ENCODE measurements around the gene ZNF792.

Gene ZNF792

GRCh38 chr19:34932494-34932893 is 31.5 kb downstream of the ZNF792 start:
- H4K8ac ChIP-seq (ENCODE audit: low read depth, low read length) = no peak overlapping the region
- H4K91ac ChIP-seq (ENCODE audit: low read depth, low read length) = no peak overlapping the region
- no peak overlapping the region for H3K4ac ChIP-seq (ENCODE audit: low read depth, low read length)
- H2BK5ac ChIP-seq (ENCODE audit: low read depth, low read length, poor library complexity) = no peak overlapping the region
- no peak overlapping the region for H2AFZ ChIP-seq (ENCODE audit: insufficient read depth, low read length, poor library complexity)
- no peaks in the 10 kb centered on the region for H3K79me1 ChIP-seq (ENCODE audit: low read length)
- H2BK12ac ChIP-seq (ENCODE audit: low read length) = no peak overlapping the region
- H3K4me2 ChIP-seq (ENCODE audit: low read length) = no peak overlapping the region
- no peak overlapping the region for H3K14ac ChIP-seq (ENCODE audit: low read length)
- H3K4me3 ChIP-seq (ENCODE audit: low read depth, low read length) = no peak overlapping the region
- H3K27ac ChIP-seq (ENCODE audit: low read depth, low read length) = no peak overlapping the region
- H3K27me3 ChIP-seq (ENCODE audit: insufficient read depth, low read length) = no peaks in the 10 kb centered on the region
- no peaks in the 10 kb centered on the region for H3K4me1 ChIP-seq (ENCODE audit: control insufficient read depth in 1 of 2, insufficient read depth in 2 of 2, low read length in 2 of 2)
- H3K79me2 ChIP-seq (ENCODE audit: control insufficient read depth, insufficient read depth, low read length, poor library complexity) = no peaks in the 10 kb centered on the region
- H3K9ac ChIP-seq (ENCODE audit: low read length) = no peak overlapping the region
- no peak for DNase-seq
- H4K12ac ChIP-seq (ENCODE audit: low read depth, low read length) = no peak overlapping the region
- H2BK120ac ChIP-seq (ENCODE audit: insufficient read depth, low read length, poor library complexity) = no peak overlapping the region
- H3K18ac ChIP-seq (ENCODE audit: low read length) = no peak overlapping the region
- no peaks in the 10 kb centered on the region for H3K9me3 ChIP-seq (ENCODE audit: insufficient read depth, low read depth, low read length)
- H3K36me3 ChIP-seq (ENCODE audit: control insufficient read depth in 1 of 2, insufficient read depth in 2 of 2, low read length in 2 of 2) = peaks cover 2 to 5% of the 10 kb centered on the region in 2 experiments
- WGBS (ENCODE audit: extremely low coverage, insufficient coverage, insufficient read length) = no CpG with 5 or more reads among the region's 6 CpGs
- H2AK5ac ChIP-seq (ENCODE audit: low read length) = no peak overlapping the region
- no peak overlapping the region for H3K23ac ChIP-seq (ENCODE audit: low read length)

GRCh38 chr19:34926685-34927375 is 37.2 kb downstream of the ZNF792 start, which contains the start of gene ZNF30:
TSS of gene ZNF30 (plus strand) at chr19:34926903. CDS start at chr19:34929948, 3,045 bp downstream.
- Histone ChIP-seq H3K14ac (ENCODE audit: low read length) (peak within 1 kb of the TSS; percentile 79), H4K91ac (ENCODE audit: low read depth, low read length) (peak within 1 kb of the TSS; percentile 79), H3K36me3 (ENCODE audit: control insufficient read depth in 1 of 2, insufficient read depth in 2 of 2, low read length in 2 of 2) (no peaks in the 10 kb centered on the region), H2BK12ac (ENCODE audit: low read length) (no peak within 1 kb of the TSS), H4K8ac (ENCODE audit: low read depth, low read length) (peak within 1 kb of the TSS; percentile 96), H3K4me1 (ENCODE audit: control insufficient read depth in 1 of 2, insufficient read depth in 2 of 2, low read length in 2 of 2) (no peaks in the 10 kb centered on the region), H3K27ac (ENCODE audit: low read depth, low read length) (peak within 1 kb of the TSS; percentile 40), H3K4ac (ENCODE audit: low read depth, low read length) (no peak within 1 kb of the TSS), H2AK5ac (ENCODE audit: low read length) (no peak within 1 kb of the TSS), H4K12ac (ENCODE audit: low read depth, low read length) (peak within 1 kb of the TSS; percentile 87), H3K18ac (ENCODE audit: low read length) (no peak within 1 kb of the TSS), H2AFZ (ENCODE audit: insufficient read depth, low read length, poor library complexity) (peak within 1 kb of the TSS; percentile 92), H3K27me3 (ENCODE audit: insufficient read depth, low read length) (no peaks in the 10 kb centered on the region), H3K79me1 (ENCODE audit: low read length) (peaks cover 4% of the 10 kb centered on the region), H2BK5ac (ENCODE audit: low read depth, low read length, poor library complexity) (no peak within 1 kb of the TSS), H3K9ac (ENCODE audit: low read length) (peak within 1 kb of the TSS; percentile 67), H3K23ac (ENCODE audit: low read length) (no peak within 1 kb of the TSS), H3K4me3 (ENCODE audit: low read depth, low read length) (peak within 1 kb of the TSS; percentile 76), H3K9me3 (ENCODE audit: insufficient read depth, low read depth, low read length) (peaks cover 7% of the 10 kb centered on the region), H3K79me2 (ENCODE audit: control insufficient read depth, insufficient read depth, low read length, poor library complexity) (peaks cover 3% of the 10 kb centered on the region), H3K4me2 (ENCODE audit: low read length) (peak within 1 kb of the TSS; percentile 62), H2BK120ac (ENCODE audit: insufficient read depth, low read length, poor library complexity) (peak within 1 kb of the TSS; percentile 79)
- no CpG with 5 or more reads among the region's 53 CpGs for WGBS (ENCODE audit: extremely low coverage, insufficient coverage, insufficient read length)
- peak; percentile 61 to 78 for DNase-seq

- peak overlapping the region; percentile 96 for H4K8ac ChIP-seq (ENCODE audit: low read depth, low read length)
- no peak overlapping the region for H3K4me3 ChIP-seq (ENCODE audit: low read depth, low read length)
- peaks cover 7% of the 10 kb centered on the region for H3K9me3 ChIP-seq (ENCODE audit: insufficient read depth, low read depth, low read length)
- H3K79me1 ChIP-seq (ENCODE audit: low read length) = peaks cover 4% of the 10 kb centered on the region
- H3K4ac ChIP-seq (ENCODE audit: low read depth, low read length) = no peak overlapping the region
- WGBS (ENCODE audit: extremely low coverage, insufficient coverage, insufficient read length) = no CpG with 5 or more reads among the region's 3 CpGs
- H3K14ac ChIP-seq (ENCODE audit: low read length) = no peak overlapping the region
- DNase-seq = no peak
- H3K27ac ChIP-seq (ENCODE audit: low read depth, low read length) = no peak overlapping the region
- no peaks in the 10 kb centered on the region for H3K4me1 ChIP-seq (ENCODE audit: control insufficient read depth in 1 of 2, insufficient read depth in 2 of 2, low read length in 2 of 2)
- H3K9ac ChIP-seq (ENCODE audit: low read length) = no peak overlapping the region
- H2AK5ac ChIP-seq (ENCODE audit: low read length) = no peak overlapping the region
- no peak overlapping the region for H2BK12ac ChIP-seq (ENCODE audit: low read length)
- no peak overlapping the region for H4K12ac ChIP-seq (ENCODE audit: low read depth, low read length)
- H2AFZ ChIP-seq (ENCODE audit: insufficient read depth, low read length, poor library complexity) = no peak overlapping the region
- no peaks in the 10 kb centered on the region for H3K36me3 ChIP-seq (ENCODE audit: control insufficient read depth in 1 of 2, insufficient read depth in 2 of 2, low read length in 2 of 2)
- H2BK5ac ChIP-seq (ENCODE audit: low read depth, low read length, poor library complexity) = no peak overlapping the region
- no peaks in the 10 kb centered on the region for H3K27me3 ChIP-seq (ENCODE audit: insufficient read depth, low read length)
- H4K91ac ChIP-seq (ENCODE audit: low read depth, low read length) = no peak overlapping the region
- H3K18ac ChIP-seq (ENCODE audit: low read length) = no peak overlapping the region
- peaks cover 3% of the 10 kb centered on the region for H3K79me2 ChIP-seq (ENCODE audit: control insufficient read depth, insufficient read depth, low read length, poor library complexity)
- H2BK120ac ChIP-seq (ENCODE audit: insufficient read depth, low read length, poor library complexity) = no peak overlapping the region
- no peak overlapping the region for H3K23ac ChIP-seq (ENCODE audit: low read length)
- no peak overlapping the region for H3K4me2 ChIP-seq (ENCODE audit: low read length)
Measured at GRCh38 chr19:34926361-34926684, 37.7 kb downstream of the ZNF792 start.

- Histone ChIP-seq H3K18ac (ENCODE audit: low read length) (no peak overlapping the region), H2AK5ac (ENCODE audit: low read length) (no peak overlapping the region), H4K8ac (ENCODE audit: low read depth, low read length) (no peak overlapping the region), H3K79me2 (ENCODE audit: control insufficient read depth, insufficient read depth, low read length, poor library complexity) (peaks cover 3% of the 10 kb centered on the region), H3K79me1 (ENCODE audit: low read length) (peaks cover 4% of the 10 kb centered on the region), H3K4me1 (ENCODE audit: control insufficient read depth in 1 of 2, insufficient read depth in 2 of 2, low read length in 2 of 2) (no peaks in the 10 kb centered on the region), H3K27me3 (ENCODE audit: insufficient read depth, low read length) (no peaks in the 10 kb centered on the region), H3K9ac (ENCODE audit: low read length) (no peak overlapping the region), H3K4me3 (ENCODE audit: low read depth, low read length) (no peak overlapping the region), H3K4ac (ENCODE audit: low read depth, low read length) (no peak overlapping the region), H4K91ac (ENCODE audit: low read depth, low read length) (no peak overlapping the region), H2BK5ac (ENCODE audit: low read depth, low read length, poor library complexity) (no peak overlapping the region), H3K36me3 (ENCODE audit: control insufficient read depth in 1 of 2, insufficient read depth in 2 of 2, low read length in 2 of 2) (no peaks in the 10 kb centered on the region), H4K12ac (ENCODE audit: low read depth, low read length) (no peak overlapping the region), H2BK120ac (ENCODE audit: insufficient read depth, low read length, poor library complexity) (no peak overlapping the region), H3K27ac (ENCODE audit: low read depth, low read length) (no peak overlapping the region), H2BK12ac (ENCODE audit: low read length) (no peak overlapping the region), H3K14ac (ENCODE audit: low read length) (no peak overlapping the region), H2AFZ (ENCODE audit: insufficient read depth, low read length, poor library complexity) (no peak overlapping the region), H3K9me3 (ENCODE audit: insufficient read depth, low read depth, low read length) (peaks cover 7% of the 10 kb centered on the region), H3K23ac (ENCODE audit: low read length) (no peak overlapping the region), H3K4me2 (ENCODE audit: low read length) (no peak overlapping the region)
- no CpG with 5 or more reads among the region's 15 CpGs for WGBS (ENCODE audit: extremely low coverage, insufficient coverage, insufficient read length)
- no peak for DNase-seq
Measured at GRCh38 chr19:34925278-34925855, 38.7 kb downstream of the ZNF792 start.

Data from trophoblast cell (in vitro differentiated cells and primary cell).